Activated CD8-positive, alpha-beta memory T cell treated with anti-CD3 and anti-CD28 coated beads, Interleukin-2, amount 50 U/mL, for 24 hours (primary cell): ENCODE data around the gene SLC25A6.
"Not testable (repeated sequence)": the region's sequence is repeated elsewhere in the genome, so short reads cannot be mapped to it uniquely, and the experiment has no call there.

Experiments
- DNase-seq: peaks from one replicate; pipeline ENCODE4 v3.0.0-alpha.2; 2020; ENCODE audit errors: extremely low read depth

The SLC25A6 gene

DNA sequence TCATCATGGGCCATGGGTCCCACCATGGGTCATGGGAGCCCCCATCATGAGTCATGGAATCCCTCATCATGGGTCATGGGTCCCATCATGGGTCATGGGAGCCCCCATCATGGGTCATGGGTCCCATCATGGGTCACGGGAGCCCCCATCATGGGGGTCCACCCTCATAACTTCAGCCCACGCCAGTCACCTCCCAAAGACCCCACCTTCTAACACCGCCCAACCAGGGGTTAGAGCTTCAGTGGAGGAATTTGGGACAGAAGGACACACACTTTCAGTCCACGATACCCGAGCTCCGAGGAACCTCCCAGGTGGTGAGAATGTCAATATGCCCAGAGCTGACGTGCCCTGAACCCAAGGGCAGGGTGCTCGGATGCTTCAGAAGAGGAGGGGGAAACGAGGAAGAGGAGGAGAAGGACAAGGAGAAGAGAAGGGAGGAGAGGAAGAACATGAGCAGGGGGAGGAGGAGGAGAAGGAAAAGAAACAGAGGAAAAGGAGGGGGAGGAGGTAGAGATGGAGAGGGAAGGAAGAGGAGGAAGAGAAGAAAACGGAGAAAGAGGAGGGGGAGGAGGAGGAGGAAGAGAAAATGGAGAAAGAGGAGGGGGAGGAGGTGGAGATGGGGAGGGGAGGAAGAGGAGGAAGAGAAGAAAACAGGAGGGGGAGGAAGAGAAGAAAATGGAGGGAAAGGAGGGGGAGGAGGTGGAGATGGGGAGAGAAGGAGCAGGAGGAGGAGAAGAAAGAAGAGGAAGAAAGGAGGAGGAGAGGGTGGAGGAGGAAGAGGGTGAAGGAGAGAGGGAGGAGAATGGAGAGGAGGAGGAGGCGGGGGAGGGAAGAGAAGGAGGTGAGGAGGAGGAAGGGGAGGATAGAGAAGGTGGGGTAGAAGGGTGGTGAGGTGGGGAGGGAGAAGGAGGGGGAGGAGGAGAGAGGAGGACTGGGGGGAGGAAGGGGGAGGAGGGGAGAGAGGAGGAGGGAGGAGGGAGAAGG is 37.6 kb downstream of the SLC25A6 start:
- DNase-seq = no peak

DNA sequence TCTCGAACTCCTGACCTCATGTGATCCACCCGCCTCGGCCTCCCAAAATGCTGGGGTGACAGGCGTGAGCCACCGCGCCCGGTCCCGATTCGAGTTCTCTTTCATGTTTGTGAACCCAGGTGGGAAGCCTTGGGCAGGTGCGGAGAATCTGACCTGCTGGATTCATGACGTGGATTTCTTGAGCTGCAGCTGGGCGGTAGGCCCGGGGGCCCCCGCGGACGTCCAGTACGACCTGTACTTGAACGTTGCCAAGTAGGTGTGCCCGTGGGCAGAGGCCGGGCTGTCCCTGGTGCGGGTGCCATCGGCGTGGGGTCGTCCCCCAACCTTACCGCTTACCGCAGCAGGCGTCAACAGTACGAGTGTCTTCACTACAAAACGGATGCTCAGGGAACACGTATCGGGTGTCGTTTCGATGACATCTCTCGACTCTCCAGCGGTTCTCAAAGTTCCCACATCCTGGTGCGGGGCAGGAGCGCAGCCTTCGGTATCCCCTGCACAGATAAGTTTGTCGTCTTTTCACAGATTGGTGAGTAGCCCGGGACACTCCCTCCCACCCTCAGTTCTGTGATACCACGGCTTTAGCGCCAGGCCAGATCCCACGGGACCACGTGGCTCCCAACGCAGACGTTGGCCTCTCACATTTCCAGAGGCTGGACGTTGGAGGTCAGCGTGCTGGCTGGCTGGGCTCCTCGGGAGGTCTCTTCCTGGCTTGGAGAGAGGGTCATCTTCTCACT is 39.8 kb downstream of the SLC25A6 start:
- DNase-seq = no peak

GRCh38 chrX:1349606-1350005 is 42.3 kb downstream of the SLC25A6 start:
- DNase-seq = not testable (repeated sequence)

GRCh38 chrX:1341545-1342184 is 50.2 kb downstream of the SLC25A6 start:
- no peak for DNase-seq

DNA sequence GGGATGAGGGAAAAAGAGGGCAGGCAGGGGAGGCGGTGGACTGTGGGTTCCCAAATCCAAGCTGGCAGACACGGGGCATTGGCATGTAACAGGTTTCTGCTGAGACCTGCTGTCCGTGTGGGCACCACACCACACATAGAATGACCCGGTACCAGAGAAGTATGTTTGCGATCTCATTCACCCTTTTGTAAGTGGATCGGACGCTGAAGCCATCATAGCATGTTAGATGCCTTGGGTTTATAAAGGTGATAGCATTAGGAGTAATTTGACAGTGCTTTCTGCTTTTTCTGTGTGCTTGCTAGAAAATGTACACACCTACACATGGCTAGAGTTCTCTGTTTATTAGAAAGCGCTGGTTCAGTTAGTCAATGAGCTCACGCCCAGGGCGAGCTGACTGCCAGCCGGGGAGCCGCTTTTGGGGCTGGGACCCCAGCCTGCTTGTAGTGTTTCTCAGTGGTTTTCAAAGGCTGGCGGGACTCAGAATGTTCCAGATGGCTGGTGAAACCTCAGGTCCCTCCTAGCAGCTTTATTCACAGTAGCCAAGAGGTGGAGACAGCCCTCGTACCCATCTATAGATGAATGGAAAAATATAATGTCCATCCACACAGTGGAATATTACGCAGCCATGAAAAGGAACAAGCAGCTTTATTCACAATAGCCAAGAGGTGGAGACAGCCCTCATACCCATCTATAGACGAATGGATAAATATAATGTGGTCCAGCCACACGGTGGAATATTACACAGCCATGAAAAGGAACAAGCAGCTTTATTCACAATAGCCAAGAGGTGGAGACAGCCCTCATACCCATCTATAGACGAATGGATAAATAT is 54.7 kb downstream of the SLC25A6 start:
- DNase-seq = no peak

GRCh38 chrX:1336331-1336943 is 55.5 kb downstream of the SLC25A6 start, which contains the start of gene IL3RA:
IL3RA (plus strand) TSS chrX:1336785; CDS start chrX:1341766, 4,981 bp downstream.
- DNase-seq = no peak
